KOPT-K1 (cell line): ENCODE data around the gene RNASEH2B.

ENCODE experiments used
- H3K27ac ChIP-seq: fragments of 200-600 bp; sonication (generic); 2 replicates; pipeline ENCODE4 v1.5.1; 2016; ENCODE audit warnings: antibody characterized with exemption, mild to moderate bottlenecking, low read depth, low read length; ENCODE audit not compliant: poor library complexity, severe bottlenecking
- H3K36me3 ChIP-seq: fragments of 200-600 bp; sonication (generic); 2 replicates; pipeline ENCODE4 v1.5.1; 2017; ENCODE audit warnings: antibody characterized with exemption, mild to moderate bottlenecking, low read length, moderate library complexity; ENCODE audit not compliant: insufficient read depth
- H3K9me3 ChIP-seq: fragments of 200-600 bp; sonication (generic); 2 replicates; pipeline ENCODE4 v1.5.1; 2017; ENCODE audit warnings: antibody characterized with exemption, low read length, mild to moderate bottlenecking; ENCODE audit not compliant: insufficient read depth, poor library complexity, severe bottlenecking

The RNASEH2B gene, protein sequence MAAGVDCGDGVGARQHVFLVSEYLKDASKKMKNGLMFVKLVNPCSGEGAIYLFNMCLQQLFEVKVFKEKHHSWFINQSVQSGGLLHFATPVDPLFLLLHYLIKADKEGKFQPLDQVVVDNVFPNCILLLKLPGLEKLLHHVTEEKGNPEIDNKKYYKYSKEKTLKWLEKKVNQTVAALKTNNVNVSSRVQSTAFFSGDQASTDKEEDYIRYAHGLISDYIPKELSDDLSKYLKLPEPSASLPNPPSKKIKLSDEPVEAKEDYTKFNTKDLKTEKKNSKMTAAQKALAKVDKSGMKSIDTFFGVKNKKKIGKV

DNA sequence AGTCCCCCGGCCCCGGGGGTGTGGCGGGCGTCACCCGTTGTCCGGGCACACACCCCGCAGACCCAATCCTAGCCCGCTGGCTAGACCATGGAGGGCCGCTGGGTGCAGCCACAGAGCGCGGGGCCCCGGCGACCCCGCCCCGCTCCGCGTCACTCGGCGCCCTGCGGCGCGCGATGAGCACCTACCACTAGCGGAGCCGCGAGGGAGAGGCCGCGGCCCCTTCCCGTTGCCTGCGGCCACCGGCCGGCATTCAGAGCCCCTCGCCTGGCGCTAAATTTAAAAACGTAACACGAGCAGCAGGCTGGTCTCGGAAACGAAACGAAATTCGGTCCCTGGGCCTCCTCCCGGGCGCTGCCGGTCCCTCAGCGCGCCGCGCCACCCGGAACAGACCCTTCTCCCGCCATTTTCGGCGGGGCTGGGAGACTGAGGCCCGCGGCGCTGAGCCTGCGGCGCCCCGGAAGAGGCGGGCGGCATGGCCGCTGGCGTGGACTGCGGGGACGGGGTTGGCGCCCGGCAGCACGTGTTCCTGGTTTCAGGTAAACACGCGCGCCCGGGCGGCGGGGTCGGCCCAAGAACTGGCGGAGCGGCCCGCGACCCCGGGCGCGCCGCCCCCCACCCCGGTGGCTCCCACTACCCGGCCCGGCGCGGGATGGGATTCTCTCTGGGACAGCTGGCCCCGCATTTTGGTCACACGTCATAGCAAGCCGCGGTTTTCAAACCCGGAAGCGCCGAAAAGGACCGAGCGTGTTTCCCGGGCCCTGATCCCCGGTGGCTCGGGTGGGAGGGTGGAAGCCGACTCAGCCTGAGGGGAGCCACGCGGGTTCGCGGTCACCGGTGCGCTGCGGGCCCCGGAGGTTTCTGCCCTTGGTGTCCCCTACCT is at the start of gene RNASEH2B:
Gene RNASEH2B, plus strand, starts transcription at position 187 of the 880 bp plus-strand sequence. Its CDS starts 286 bp downstream, at position 473.
- Histone ChIP-seq H3K36me3 (no peaks in the 10 kb centered on the region), H3K27ac (peak within 1 kb of the TSS; percentile 98), H3K9me3 (no peaks in the 10 kb centered on the region)

DNA sequence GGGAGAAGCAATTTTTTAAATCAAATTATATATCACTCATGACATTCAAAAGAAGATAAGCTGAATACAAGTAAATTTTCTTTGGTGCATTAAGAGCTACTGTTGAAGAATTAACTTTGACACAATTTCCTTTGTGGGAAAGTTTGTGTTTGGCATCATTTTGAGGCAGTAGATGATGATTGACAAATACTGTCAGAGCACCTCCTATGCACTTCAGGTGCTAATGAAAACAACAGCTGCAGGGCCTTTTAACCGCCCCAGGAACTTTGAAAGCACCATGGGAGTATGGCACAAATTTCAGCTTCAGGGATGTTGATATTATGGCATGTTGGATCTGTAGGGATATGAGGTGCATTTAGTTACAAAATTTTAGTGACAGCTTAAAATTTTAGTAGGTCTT is 45.1 kb upstream of the RNASEH2B start:
- Histone ChIP-seq H3K27ac (peak overlapping the region; percentile 41), H3K9me3 (peaks cover 33% of the 10 kb centered on the region), H3K36me3 (no peaks in the 10 kb centered on the region)

DNA sequence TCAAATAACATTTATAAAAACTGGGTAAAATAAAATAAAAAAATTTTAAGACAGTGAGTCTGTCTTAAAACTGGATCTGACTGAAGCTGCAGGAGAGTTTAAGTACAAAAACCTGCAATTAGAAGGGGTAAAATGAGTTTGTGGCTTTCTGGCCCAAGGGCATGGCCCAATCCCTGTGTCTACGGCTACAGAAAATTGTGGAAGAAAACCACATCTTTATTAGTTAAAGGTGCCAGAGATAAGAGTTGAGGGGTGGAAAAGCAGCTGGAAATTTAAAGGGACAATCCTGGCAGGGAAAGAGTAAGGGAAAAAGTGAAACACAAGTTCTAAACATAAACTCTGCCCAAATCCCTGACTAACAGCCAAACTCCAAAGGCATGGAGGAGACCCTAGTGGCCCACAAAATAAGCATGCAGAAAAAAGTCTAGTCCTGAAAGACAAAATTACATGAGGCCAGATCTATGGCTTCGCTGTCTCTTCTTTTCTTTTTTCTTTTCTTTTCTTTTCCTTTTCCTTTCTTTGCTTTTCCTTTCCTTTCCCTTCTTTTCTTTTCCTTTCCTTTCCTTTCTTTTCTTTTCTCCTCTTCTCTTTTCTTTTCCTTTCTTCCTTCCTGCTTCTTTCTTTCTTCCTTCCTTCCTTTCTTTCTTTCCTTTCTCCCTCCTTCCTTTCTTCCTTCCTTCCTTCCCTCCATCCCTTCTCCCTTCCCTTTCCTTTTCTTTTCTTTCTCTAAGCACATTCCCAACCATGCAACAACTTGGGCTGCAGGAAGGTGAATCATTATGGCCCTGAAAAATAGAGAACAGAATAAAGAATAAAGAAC is 42.6 kb upstream of the RNASEH2B start:
- H3K27ac ChIP-seq = peak overlapping the region; percentile 3
- H3K36me3 ChIP-seq = no peaks in the 10 kb centered on the region
- H3K9me3 ChIP-seq = peaks cover 9% of the 10 kb centered on the region

DNA sequence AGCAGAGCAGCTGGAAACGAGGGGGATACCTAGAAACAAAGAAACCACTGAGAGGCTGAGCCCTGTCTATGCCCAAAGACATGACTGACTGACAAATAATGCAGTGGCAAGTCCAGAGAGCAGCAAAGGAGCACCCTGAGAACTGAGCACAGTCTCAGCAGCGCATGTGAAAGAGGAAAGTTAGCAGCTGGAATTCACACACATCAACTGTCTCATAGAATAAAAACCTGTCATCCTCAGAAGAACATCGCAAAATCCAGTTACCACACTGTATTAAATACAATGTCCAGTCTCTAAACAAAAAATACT is 42.0 kb upstream of the RNASEH2B start:
- no peaks in the 10 kb centered on the region for H3K36me3 ChIP-seq
- H3K9me3 ChIP-seq = peaks cover 5% of the 10 kb centered on the region

DNA sequence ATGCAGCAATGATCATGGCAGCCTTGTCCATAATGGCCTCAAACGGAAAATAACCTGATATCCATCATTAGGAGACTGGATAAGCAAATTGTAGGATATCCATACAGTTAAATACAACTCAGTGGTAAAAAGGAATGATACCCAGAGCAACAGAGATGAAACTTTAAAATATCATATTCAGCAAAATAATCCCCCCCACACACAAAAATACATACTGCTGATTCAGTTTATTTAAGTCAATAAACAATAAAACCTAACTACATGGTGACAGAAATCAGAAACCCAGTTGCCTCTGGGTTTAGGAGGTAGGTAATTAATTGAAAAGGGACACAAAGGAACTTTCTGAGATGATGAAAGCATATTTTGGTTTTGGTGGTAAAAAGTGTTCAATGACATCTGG is 38.2 kb upstream of the RNASEH2B start:
- H3K9me3 ChIP-seq = peaks cover 6% of the 10 kb centered on the region
- no peaks in the 10 kb centered on the region for H3K36me3 ChIP-seq
- H3K27ac ChIP-seq = no peak overlapping the region

More for the DNA sequence above, 42.0 kb upstream of the RNASEH2B start:
- H3K27ac ChIP-seq = peak overlapping the region; percentile 3

DNA sequence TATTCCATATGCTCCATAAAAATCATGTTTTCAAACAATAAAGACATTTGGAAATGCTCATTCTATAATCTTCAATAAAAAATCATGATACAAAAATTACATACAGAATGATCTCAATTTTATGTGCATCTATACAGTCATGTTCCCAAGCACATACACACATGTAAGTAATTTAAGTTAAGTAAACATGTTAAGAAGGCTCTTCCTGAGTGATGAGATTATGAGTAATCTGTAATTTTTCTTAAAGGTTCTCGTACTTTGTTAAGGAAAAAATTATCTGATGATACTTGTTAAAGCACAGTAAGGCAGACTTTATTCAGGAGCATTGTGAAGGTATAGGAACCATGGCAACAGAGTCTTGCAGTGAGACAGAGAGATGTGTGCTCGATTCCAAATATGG is 36.1 kb upstream of the RNASEH2B start:
- Histone ChIP-seq H3K27ac (no peak overlapping the region), H3K36me3 (no peaks in the 10 kb centered on the region), H3K9me3 (peaks cover 6% of the 10 kb centered on the region)

DNA sequence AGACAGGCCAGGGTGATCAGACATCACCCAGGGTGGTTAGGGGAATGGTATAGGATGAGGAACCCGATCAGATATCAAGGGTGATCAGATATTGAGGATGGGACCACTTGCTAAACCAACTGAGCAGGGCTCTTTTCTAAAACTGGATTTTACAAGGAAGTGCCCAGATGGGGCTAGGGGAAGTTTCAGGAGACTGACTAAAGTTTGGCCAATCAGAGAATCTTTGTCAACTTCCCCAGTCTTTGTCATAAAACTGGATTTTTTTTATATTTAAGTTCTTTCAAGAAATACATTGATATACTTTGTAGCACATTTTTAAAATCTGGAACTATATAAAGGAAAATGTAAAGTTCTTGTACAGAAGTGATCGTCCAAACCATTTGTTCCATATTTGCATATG is 35.6 kb upstream of the RNASEH2B start:
- Histone ChIP-seq H3K36me3 (no peaks in the 10 kb centered on the region), H3K9me3 (peaks cover 6% of the 10 kb centered on the region)

DNA sequence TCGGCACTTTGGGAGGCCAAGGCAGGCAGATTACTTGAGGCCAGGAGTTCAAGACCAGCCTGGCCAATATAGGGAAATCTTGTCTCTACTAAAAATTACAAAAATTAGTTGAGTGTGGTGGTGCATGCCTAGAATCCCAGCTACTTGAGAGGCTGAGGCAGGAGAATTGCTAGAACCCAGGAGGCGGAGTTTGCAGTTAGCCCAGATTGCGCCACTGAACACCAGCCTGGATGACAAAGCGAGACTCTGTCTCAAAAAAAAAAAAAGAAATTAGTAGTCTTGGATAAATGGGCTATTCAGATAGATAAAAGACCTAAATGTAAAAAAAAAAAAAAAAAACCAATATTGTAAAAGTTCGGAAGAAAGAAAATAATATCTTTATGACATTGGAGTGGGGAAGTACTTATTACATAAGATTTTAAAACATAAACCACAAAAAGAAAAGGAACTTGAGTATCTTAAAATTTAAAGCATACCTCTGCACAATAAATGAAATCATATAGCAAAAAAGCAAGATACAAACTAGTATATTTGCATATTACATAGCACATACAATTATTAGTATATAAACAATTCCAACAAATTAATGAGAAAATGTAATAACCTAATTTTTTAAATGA is 26.7 kb upstream of the RNASEH2B start:
- Histone ChIP-seq H3K9me3 (peaks cover 4% of the 10 kb centered on the region), H3K27ac (no peak overlapping the region), H3K36me3 (no peaks in the 10 kb centered on the region)

More for the DNA sequence above, 35.6 kb upstream of the RNASEH2B start:
- H3K27ac ChIP-seq = no peak overlapping the region

DNA sequence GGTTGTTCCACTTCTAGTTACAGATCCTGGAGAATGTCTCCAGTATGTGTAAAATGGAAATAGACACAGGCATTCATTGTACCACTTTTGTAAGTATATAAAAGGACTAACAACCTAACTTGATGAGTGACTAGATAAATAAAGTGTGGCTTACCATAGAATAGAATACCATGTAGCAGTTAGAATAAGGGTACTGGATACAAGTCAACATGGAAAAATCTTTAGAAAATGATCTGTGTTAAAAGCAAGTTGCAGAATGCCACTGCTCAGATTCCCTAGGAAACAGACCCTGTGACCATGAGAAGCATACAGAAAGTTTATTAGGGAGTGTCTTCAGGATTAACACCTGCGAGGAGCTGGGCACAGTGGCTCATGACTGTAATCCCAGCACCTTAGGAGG is 25.9 kb upstream of the RNASEH2B start:
- H3K9me3 ChIP-seq = peaks cover 4% of the 10 kb centered on the region
- peak overlapping the region; percentile 27 for H3K27ac ChIP-seq
- no peaks in the 10 kb centered on the region for H3K36me3 ChIP-seq

DNA sequence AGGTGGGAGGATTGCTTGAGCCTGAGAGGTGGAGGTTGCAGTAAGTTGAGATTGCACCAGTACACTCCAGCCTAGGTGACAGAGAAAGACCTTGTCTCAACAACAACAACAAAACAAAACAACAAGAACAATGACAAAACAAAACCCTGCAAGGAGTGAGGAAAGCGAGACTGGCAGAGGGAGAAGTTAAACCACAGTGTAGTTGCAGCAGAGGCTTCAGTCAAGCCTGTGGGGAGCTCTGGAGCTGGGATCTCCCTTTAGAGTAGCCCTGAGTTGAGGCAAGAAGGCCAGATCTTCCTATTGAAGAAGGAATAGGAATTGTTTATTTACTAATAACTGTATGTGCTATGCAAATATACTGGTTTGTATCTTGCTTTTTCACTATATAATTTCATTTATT is 25.3 kb upstream of the RNASEH2B start:
- Histone ChIP-seq H3K36me3 (no peaks in the 10 kb centered on the region), H3K27ac (peak overlapping the region; percentile 27), H3K9me3 (peaks cover 4% of the 10 kb centered on the region)

DNA sequence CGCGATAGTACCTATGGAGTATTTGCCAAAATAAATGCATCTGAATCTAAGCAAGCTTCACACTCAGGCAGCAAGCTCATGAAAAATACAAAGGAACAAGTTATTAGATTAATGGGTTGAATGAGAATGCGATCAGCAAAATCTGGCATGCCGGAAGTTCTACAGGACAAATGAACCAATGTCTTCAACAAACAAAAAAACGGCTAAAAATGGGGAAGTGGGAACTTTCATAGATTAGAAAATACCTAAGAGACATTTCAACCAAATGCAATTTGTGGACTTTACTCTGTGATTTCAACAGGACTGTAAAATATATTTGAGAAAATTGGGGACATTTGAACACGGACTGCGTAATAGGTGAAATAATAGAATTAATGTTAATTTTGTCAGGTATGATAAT is 22.4 kb upstream of the RNASEH2B start:
- Histone ChIP-seq H3K9me3 (no peaks in the 10 kb centered on the region), H3K36me3 (no peaks in the 10 kb centered on the region), H3K27ac (no peak overlapping the region)

DNA sequence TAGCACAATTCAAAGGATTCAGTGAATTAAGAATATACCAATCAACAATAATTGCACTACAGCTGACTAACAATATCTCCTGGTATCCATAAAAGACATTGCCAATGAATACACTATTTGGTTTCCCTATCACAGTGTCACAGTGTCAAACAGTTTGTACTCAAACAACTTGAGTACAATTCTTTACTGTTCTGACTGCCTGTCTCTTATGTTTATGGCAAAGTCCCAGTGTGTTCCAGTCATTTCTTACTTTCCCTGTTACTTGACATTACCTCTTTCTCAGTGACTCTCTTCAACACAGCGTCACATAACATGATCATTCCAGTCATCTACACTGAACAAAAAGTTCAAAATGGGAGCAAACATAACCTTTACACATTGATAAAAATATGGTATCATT is 21.2 kb upstream of the RNASEH2B start:
- Histone ChIP-seq H3K27ac (no peak overlapping the region), H3K36me3 (no peaks in the 10 kb centered on the region), H3K9me3 (no peaks in the 10 kb centered on the region)

DNA sequence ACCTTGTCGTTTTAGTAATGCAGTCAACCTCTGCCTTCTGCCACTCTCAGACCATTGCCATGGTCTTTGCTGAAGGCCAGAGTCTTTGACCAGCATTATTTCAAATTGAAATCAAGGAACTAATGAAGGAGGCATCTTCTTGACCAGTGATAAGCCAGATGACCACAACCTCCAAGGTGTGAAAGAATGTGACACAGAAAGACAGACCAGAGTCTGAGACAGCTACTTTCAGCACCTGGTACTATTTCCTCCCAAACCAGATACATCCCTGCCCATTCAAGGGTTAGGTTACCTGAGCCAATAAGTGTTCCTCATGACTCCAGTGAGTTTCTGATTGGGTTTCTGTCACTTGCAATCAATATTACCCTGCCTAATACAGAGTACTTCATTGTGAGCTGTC is 20.3 kb upstream of the RNASEH2B start:
- no peaks in the 10 kb centered on the region for H3K9me3 ChIP-seq
- peak overlapping the region; percentile 100 for H3K27ac ChIP-seq
- no peaks in the 10 kb centered on the region for H3K36me3 ChIP-seq

DNA sequence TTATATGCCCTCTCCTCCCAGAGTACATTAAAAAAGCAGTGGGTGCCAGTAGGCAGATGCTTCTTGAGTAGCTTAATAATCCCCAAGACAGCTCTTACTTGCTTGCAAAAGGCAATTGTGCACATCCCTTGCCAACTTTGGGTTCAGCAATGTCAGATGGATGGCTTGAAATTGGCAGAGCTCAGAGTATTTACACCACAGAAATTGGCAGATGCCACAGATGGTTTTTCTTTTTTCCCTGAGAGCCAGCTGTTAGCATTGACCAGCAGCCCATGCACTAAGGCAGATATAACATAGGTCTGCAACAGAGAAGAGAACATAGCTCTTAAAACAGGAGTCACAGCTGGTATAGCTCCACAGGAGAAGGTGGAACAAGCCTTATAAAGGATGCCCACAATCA is 18.4 kb upstream of the RNASEH2B start:
- Histone ChIP-seq H3K9me3 (no peaks in the 10 kb centered on the region), H3K27ac (peak overlapping the region; percentile 100), H3K36me3 (no peaks in the 10 kb centered on the region)
